ENCODE data around the gene CCBE1.

CCBE1 gene

GRCh38 chr18:59468821-59469220 is 228.4 kb downstream of the CCBE1 start:
- DNase-seq (ENCODE audit: low read depth), result no peak
- TF ChIP-seq, protein P1, sequence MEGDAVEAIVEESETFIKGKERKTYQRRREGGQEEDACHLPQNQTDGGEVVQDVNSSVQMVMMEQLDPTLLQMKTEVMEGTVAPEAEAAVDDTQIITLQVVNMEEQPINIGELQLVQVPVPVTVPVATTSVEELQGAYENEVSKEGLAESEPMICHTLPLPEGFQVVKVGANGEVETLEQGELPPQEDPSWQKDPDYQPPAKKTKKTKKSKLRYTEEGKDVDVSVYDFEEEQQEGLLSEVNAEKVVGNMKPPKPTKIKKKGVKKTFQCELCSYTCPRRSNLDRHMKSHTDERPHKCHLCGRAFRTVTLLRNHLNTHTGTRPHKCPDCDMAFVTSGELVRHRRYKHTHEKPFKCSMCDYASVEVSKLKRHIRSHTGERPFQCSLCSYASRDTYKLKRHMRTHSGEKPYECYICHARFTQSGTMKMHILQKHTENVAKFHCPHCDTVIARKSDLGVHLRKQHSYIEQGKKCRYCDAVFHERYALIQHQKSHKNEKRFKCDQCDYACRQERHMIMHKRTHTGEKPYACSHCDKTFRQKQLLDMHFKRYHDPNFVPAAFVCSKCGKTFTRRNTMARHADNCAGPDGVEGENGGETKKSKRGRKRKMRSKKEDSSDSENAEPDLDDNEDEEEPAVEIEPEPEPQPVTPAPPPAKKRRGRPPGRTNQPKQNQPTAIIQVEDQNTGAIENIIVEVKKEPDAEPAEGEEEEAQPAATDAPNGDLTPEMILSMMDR (IDR thresholded peaks at IDR 0.05; ENCODE audit: low read length, missing control alignments), result no peak
- H3K4me3 ChIP-seq (replicated peaks; ENCODE audit: low read depth, low read length), result no peak overlapping the region

DNA sequence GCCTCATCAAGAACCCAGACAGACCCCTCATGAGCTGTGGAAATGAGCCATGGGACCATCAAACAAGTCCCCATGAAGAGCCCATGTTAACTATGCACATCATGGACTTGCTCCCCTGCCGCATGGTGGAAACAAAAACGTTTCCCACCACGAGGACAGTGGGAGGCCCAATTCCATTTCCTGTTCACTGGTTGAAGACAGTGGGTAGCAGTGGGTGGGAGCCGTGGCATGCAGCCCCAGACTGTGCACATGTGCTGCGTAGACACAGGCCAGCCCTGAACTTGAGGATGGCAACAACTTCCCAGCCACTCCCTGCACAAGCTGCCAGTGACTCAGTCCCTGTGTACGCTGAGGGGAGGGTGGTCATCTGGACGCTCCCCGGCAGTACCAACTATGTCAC is 229.7 kb downstream of the CCBE1 start:
- DNase-seq (ENCODE audit: low read depth), result no peak
- TF ChIP-seq, protein P1 (IDR thresholded peaks at IDR 0.05; ENCODE audit: low read length, missing control alignments), result no peak
- no peak overlapping the region for H3K4me3 ChIP-seq (replicated peaks; ENCODE audit: low read depth, low read length)

GRCh38 chr18:59466980-59467379 is 230.2 kb downstream of the CCBE1 start:
- TF ChIP-seq, protein P1 (IDR thresholded peaks at IDR 0.05; ENCODE audit: low read length, missing control alignments), result no peak
- no peak overlapping the region for H3K4me3 ChIP-seq (replicated peaks; ENCODE audit: low read depth, low read length)
- no peak for DNase-seq (ENCODE audit: low read depth)

GRCh38 chr18:59464486-59464885 is 232.7 kb downstream of the CCBE1 start:
- no peak for DNase-seq (ENCODE audit: low read depth)
- H3K4me3 ChIP-seq (replicated peaks; ENCODE audit: low read depth, low read length), result no peak overlapping the region
- TF ChIP-seq, protein P1 (IDR thresholded peaks at IDR 0.05; ENCODE audit: low read length, missing control alignments), result no peak

DNA sequence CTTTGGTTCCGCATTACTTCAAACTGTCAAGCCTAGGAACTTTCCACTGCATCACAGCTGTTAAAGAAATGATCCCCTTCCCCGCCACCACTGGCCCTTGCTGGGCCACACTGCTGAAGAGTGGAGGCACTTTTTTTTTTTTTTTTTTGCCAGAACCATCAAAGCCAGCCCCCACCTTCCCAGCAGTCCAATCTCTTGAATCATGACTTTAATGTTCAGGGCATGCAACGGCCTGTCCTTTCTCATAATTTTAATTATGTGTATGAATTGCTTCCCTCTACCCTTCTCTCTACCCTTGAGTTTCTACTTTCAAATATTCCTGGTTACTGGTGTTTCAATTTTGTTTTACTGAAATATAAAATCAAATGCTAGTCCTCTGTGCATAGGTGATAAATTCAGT is 236.1 kb downstream of the CCBE1 start:
- TF ChIP-seq, protein P1 (IDR thresholded peaks at IDR 0.05; ENCODE audit: low read length, missing control alignments), result no peak
- no peak overlapping the region for H3K4me3 ChIP-seq (replicated peaks; ENCODE audit: low read depth, low read length)
- no peak for DNase-seq (ENCODE audit: low read depth)

- TF ChIP-seq, protein P1 (IDR thresholded peaks at IDR 0.05; ENCODE audit: low read length, missing control alignments), result no peak
- peak; percentile 30 for DNase-seq (ENCODE audit: low read depth)
Measured at GRCh38 chr18:59460072-59460420, 237.2 kb downstream of the CCBE1 start.

DNA sequence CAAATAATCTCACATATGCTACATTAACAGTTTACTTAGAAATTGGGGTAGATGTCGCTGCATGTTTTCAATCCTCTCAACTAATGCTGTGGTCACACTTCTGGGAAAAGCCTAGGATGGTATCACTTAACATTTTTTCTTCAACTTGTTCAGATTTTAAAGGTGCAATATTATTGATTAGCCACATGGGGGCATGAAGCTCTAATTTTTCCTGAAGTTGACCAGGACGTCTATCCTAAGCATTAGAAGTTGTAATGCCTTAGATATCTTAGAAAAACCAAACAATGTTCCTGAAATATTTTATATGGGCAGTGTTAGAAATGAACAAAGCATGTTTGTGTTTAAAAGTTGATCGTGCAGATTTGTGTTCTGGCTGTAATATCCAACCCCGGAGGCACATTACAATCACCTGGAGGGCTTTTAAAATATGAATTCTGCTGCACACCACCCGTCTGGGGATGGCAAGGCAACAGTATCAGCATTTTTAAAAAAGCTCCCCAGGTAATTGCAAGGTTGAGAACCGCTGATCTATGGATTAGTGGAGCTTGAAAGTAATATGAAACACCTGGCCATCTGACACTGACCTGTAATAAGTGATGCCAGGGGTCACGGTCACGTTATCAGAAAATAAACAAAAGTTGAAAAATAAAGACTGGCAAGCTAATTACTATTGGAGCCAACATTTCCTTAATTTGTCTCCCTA is 237.7 kb downstream of the CCBE1 start:
- TF ChIP-seq, protein P1 (IDR thresholded peaks at IDR 0.05; ENCODE audit: low read length, missing control alignments), result peak; percentile 62
- no peak overlapping the region for H3K4me3 ChIP-seq (replicated peaks; ENCODE audit: low read depth, low read length)
- DNase-seq (ENCODE audit: low read depth), result peak; percentile 80

More at GRCh38 chr18:59460072-59460420, 237.2 kb downstream of the CCBE1 start:
- H3K4me3 ChIP-seq (replicated peaks; ENCODE audit: low read depth, low read length), result no peak overlapping the region

Measured in fibroblast of pulmonary artery (primary cell).